Loucy (cell line): ENCODE measurements around the gene MAP2.

Experiments
- H2AFZ ChIP-seq: fragments of 200-600 bp; sonication (generic); 2 replicates; pipeline ENCODE4 v1.6.0; 2016; ENCODE audit warnings: antibody characterized with exemption, mild to moderate bottlenecking, low read length, moderate library complexity
- H3F3A ChIP-seq: fragments of 200-600 bp; 2 replicates; pipeline ENCODE4 v1.6.0; 2016; ENCODE audit warnings: antibody characterized with exemption, low read depth, mild to moderate bottlenecking
- H3K27me3 ChIP-seq: fragments of 200-600 bp; sonication (generic); 2 replicates; pipeline ENCODE4 v1.6.1; 2014; ENCODE audit warnings: low read length, mild to moderate bottlenecking; ENCODE audit not compliant: insufficient read depth, poor library complexity, severe bottlenecking
- H3K36me3 ChIP-seq: fragments of 200-600 bp; sonication (generic); 2 replicates; pipeline ENCODE4 v1.6.1; 2016; ENCODE audit warnings: low read length; ENCODE audit not compliant: insufficient read depth
- H3K4me1 ChIP-seq: fragments of 200-600 bp; sonication (generic); 2 replicates; pipeline ENCODE4 v1.5.1; 2014; ENCODE audit warnings: low read length, mild to moderate bottlenecking; ENCODE audit not compliant: insufficient read depth, poor library complexity, severe bottlenecking
- H3K4me2 ChIP-seq: fragments of 200-600 bp; sonication (generic); 2 replicates; pipeline ENCODE4 v1.6.0; 2014; ENCODE audit warnings: antibody characterized with exemption, low read length, low read depth, mild to moderate bottlenecking; ENCODE audit not compliant: poor library complexity, severe bottlenecking
- H3K4me3 ChIP-seq: fragments of 200-600 bp; sonication (generic); 2 replicates; pipeline ENCODE4 v1.5.1; 2014; ENCODE audit warnings: low read length, mild to moderate bottlenecking, mixed read lengths; ENCODE audit not compliant: poor library complexity, severe bottlenecking
- H3K79me2 ChIP-seq: fragments of 200-600 bp; sonication (generic); 2 replicates; pipeline ENCODE4 v1.6.1; 2014; ENCODE audit warnings: low read length; ENCODE audit not compliant: insufficient read depth
- H3K9ac ChIP-seq: fragments of 200-600 bp; sonication (generic); 2 replicates; pipeline ENCODE4 v1.6.0; 2014; ENCODE audit warnings: mild to moderate bottlenecking, low read depth, low read length, moderate library complexity; ENCODE audit not compliant: poor library complexity, severe bottlenecking
- H3K9me2 ChIP-seq: fragments of 200-600 bp; sonication (generic); replicated peaks from 2 replicates; pipeline ENCODE4 v1.6.1; 2016; ENCODE audit warnings: low read depth, low read length, mixed read lengths
- H3K9me3 ChIP-seq: fragments of 200-600 bp; sonication (generic); 2 replicates; pipeline ENCODE4 v1.6.1; 2014; ENCODE audit warnings: mild to moderate bottlenecking, antibody characterized with exemption, low read length, low read depth; ENCODE audit not compliant: insufficient read depth
- H4K20me1 ChIP-seq: fragments of 200-600 bp; sonication (generic); 2 replicates; pipeline ENCODE4 v1.6.0; 2014; ENCODE audit warnings: antibody characterized with exemption, low read length, mild to moderate bottlenecking; ENCODE audit not compliant: insufficient read depth, poor library complexity, severe bottlenecking
- CTCF ChIP-seq: fragments of 200-600 bp; sonication (generic); conservative IDR thresholded peaks from 2 replicates; pipeline ENCODE4 v1.5.1; 2014; ENCODE audit warnings: mild to moderate bottlenecking, antibody characterized with exemption, low read length
- EZH2phosphoT487 ChIP-seq: fragments of 200-600 bp; IDR thresholded peaks from 2 replicates; pipeline ENCODE4 v1.6.1; 2018; ENCODE audit warnings: antibody characterized with exemption, mild to moderate bottlenecking, moderate library complexity, borderline replicate concordance

MAP2 gene

DNA sequence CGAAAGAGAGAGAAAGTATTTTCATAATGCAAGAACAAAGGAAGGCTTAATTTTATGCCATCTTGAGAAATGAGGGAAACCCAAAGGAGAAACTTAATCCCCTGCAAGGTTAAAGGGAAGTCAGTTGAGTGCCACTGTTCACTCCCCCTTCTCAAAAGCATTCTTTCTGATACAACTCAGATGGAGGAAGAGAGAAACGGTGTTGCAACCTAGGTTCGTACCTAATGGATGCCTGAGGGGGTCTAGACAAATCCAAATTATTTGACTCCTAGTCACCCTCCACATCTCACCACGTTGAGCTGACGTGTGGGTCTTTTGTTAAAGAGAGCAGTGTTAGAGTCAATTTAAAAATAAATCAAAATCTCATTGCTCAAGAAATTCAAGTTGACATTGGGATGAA is 295.2 kb downstream of the MAP2 start:
- no peak overlapping the region for H2AFZ ChIP-seq
- H3K27me3 ChIP-seq: no peaks in the 10 kb centered on the region
- no peaks in the 10 kb centered on the region for H3K9me2 ChIP-seq
- H3K79me2 ChIP-seq: no peaks in the 10 kb centered on the region
- H3K4me2 ChIP-seq: no peak overlapping the region
- no peaks in the 10 kb centered on the region for H3K9me3 ChIP-seq
- no peaks in the 10 kb centered on the region for H3F3A ChIP-seq
- no peaks in the 10 kb centered on the region for H3K36me3 ChIP-seq
- no peak for TF ChIP-seq CTCF
- TF ChIP-seq EZH2phosphoT487: no peak
- H4K20me1 ChIP-seq: no peaks in the 10 kb centered on the region
- H3K4me1 ChIP-seq: no peaks in the 10 kb centered on the region
- no peak overlapping the region for H3K4me3 ChIP-seq
- no peak overlapping the region for H3K9ac ChIP-seq

DNA sequence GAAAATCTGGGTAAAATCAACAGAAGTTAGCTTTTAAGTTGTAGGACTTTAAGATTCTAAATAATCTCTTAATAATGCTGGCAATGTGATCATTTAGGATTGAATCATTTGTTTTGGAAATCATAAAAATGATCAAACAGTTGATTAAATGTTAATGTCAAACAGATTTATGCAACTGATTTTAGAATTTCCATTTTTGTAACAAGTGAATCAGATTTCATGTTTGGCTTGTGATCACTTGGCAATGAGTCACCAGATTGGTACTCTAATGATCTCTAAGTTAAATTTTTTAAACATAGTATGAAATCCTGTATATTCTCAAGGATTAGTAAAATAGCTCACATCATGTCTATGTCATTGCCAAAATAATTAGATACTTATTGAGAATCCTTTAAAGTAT is 297.6 kb downstream of the MAP2 start:
- TF ChIP-seq EZH2phosphoT487: no peak
- TF ChIP-seq CTCF: no peak
- H3K36me3 ChIP-seq: no peaks in the 10 kb centered on the region
- H3F3A ChIP-seq: no peaks in the 10 kb centered on the region
- no peaks in the 10 kb centered on the region for H4K20me1 ChIP-seq
- H3K9me3 ChIP-seq: no peaks in the 10 kb centered on the region
- H3K4me3 ChIP-seq: no peak overlapping the region
- H3K27me3 ChIP-seq: no peaks in the 10 kb centered on the region
- no peaks in the 10 kb centered on the region for H3K9me2 ChIP-seq
- no peaks in the 10 kb centered on the region for H3K4me1 ChIP-seq
- no peak overlapping the region for H3K4me2 ChIP-seq
- no peak overlapping the region for H3K9ac ChIP-seq
- H3K79me2 ChIP-seq: no peaks in the 10 kb centered on the region
- H2AFZ ChIP-seq: no peak overlapping the region

GRCh38 chr2:209726311-209726710 is 302.5 kb downstream of the MAP2 start:
- H3K4me2 ChIP-seq: no peak overlapping the region
- no peaks in the 10 kb centered on the region for H3F3A ChIP-seq
- H4K20me1 ChIP-seq: no peaks in the 10 kb centered on the region
- no peaks in the 10 kb centered on the region for H3K9me3 ChIP-seq
- H3K9ac ChIP-seq: no peak overlapping the region
- H3K9me2 ChIP-seq: no peaks in the 10 kb centered on the region
- H3K27me3 ChIP-seq: no peaks in the 10 kb centered on the region
- no peaks in the 10 kb centered on the region for H3K79me2 ChIP-seq
- H3K4me1 ChIP-seq: no peaks in the 10 kb centered on the region
- no peaks in the 10 kb centered on the region for H3K36me3 ChIP-seq
- no peak overlapping the region for H2AFZ ChIP-seq
- no peak for TF ChIP-seq EZH2phosphoT487
- TF ChIP-seq CTCF: no peak
- no peak overlapping the region for H3K4me3 ChIP-seq
